ENCODE data around the gene ANKFY1. TPM values are rescaled to one million over a fixed set of nuclear protein-coding genes. Genes with fewer than 3 reads are reported as not detected.
A peak's percentile ranks its signal among the peaks of the same experiment; 100 is the strongest.
"Not testable (repeated sequence)": the region's sequence is repeated elsewhere in the genome, so short reads cannot be mapped to it uniquely, and the experiment has no call there.

ANKFY1 gene
- total RNA-seq, 3 donors from 2014 or later: 36.3 to 44.2 (median 42.1) TPM

DNA sequence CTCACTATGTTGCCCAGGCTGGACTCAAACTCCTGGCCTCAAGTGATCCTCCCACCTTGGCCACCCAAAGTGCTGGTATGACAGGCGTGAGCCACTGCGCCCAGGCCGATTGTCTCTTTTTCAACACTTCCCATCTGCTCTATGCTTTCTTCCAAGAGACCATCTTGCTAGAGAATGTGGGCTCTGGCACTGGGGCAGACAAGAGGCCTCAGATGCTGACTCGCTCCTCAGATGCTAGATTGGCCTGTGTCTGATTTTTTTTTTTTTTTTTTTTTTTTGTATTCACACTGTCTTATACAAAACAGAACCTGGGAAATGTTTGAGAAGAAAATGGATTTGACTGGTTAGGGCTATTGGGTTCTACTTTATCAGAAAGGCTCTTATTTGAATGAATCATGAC is 62.6 kb downstream of the ANKFY1 start:
- no peaks in the 10 kb centered on the region for H3K27me3 ChIP-seq
- intact Hi-C loops (cut with DNase I; ENCODE audit: low total_unique reads): no loop called here
- no peak for DNase-seq (ENCODE audit: low spot score in 2 of 2)
- H3K27ac ChIP-seq: no peak overlapping the region
- TF ChIP-seq POLR2A (IDR thresholded peaks at IDR 0.05) (no peak), POLR2AphosphoS5 (IDR thresholded peaks at IDR 0.05) (no peak)
- TF ChIP-seq, protein P1, sequence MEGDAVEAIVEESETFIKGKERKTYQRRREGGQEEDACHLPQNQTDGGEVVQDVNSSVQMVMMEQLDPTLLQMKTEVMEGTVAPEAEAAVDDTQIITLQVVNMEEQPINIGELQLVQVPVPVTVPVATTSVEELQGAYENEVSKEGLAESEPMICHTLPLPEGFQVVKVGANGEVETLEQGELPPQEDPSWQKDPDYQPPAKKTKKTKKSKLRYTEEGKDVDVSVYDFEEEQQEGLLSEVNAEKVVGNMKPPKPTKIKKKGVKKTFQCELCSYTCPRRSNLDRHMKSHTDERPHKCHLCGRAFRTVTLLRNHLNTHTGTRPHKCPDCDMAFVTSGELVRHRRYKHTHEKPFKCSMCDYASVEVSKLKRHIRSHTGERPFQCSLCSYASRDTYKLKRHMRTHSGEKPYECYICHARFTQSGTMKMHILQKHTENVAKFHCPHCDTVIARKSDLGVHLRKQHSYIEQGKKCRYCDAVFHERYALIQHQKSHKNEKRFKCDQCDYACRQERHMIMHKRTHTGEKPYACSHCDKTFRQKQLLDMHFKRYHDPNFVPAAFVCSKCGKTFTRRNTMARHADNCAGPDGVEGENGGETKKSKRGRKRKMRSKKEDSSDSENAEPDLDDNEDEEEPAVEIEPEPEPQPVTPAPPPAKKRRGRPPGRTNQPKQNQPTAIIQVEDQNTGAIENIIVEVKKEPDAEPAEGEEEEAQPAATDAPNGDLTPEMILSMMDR (IDR thresholded peaks at IDR 0.05): no peak
- H3K9me3 ChIP-seq: no peaks in the 10 kb centered on the region
- no peaks in the 10 kb centered on the region for H3K36me3 ChIP-seq
- H3K4me3 ChIP-seq: no peak overlapping the region
- no peaks in the 10 kb centered on the region for H3K4me1 ChIP-seq

DNA sequence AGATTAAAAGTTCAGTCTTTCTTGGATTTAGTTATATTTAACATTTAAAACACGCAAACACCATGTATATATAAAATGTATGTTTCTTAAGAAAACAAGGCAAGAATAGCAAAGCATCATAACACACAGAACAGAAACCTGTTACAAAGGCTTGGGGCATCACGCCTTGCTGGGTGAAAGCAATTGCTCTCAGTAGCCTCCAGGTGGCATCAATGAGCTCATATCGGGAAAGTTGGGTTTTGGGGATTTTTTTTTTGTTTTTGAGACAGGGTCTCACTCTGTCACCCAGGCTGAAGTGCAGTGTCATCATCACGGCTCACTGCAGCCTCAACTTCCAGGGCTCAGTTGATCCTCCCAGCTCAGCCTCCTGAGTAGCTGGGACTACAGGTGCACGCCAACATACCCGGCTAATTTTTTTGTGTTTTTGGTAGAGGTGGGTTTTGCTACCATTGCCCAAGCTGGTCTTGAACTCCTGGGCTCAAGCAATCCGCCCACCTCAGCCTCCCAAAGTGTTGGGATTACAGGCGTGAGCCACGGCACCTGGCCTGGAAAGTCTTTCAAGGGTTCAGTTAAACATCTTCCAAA is 63.9 kb downstream of the ANKFY1 start:
- Histone ChIP-seq H3K36me3 (no peaks in the 10 kb centered on the region), H3K4me1 (no peaks in the 10 kb centered on the region), H3K27ac (no peak overlapping the region), H3K27me3 (no peaks in the 10 kb centered on the region), H3K9me3 (no peaks in the 10 kb centered on the region), H3K4me3 (no peak overlapping the region)
- intact Hi-C loops (cut with DNase I; ENCODE audit: low total_unique reads): no loop called here
- DNase-seq (ENCODE audit: low spot score in 2 of 2): no peak
- TF ChIP-seq, protein P1 (IDR thresholded peaks at IDR 0.05): peak in 2 of 3 donors; percentile 55 to 56
- no peak for TF ChIP-seq POLR2A (IDR thresholded peaks at IDR 0.05)

DNA sequence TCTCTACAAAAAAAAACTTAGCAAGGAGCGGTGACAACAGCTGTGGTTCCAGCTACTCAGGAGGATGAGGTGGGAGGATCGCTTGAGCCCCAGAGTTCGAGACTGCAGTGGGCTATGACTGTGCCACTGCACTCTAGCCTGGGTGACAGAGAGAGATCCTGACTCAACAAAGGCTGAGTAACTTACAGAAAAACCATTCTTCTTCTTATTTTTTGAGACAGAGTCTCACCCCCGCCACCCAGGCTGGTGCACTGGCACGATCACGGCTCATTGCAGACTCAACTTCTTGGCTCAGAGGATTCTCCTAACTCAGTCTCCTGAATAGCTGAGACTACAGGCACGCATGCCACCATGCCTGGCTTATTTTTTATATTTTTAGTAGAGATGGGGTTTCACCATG is 64.8 kb downstream of the ANKFY1 start:
- intact Hi-C loops (cut with DNase I; ENCODE audit: low total_unique reads): no loop called here
- Histone ChIP-seq H3K9me3 (no peaks in the 10 kb centered on the region), H3K27ac (no peak overlapping the region), H3K4me1 (no peaks in the 10 kb centered on the region), H3K4me3 (no peak overlapping the region), H3K27me3 (no peaks in the 10 kb centered on the region), H3K36me3 (no peaks in the 10 kb centered on the region)
- DNase-seq (ENCODE audit: low spot score in 2 of 2): no peak
- TF ChIP-seq, protein P1 (IDR thresholded peaks at IDR 0.05): no peak
- no peak for TF ChIP-seq POLR2A (IDR thresholded peaks at IDR 0.05)
- no peak for TF ChIP-seq POLR2AphosphoS5 (IDR thresholded peaks at IDR 0.05)

DNA sequence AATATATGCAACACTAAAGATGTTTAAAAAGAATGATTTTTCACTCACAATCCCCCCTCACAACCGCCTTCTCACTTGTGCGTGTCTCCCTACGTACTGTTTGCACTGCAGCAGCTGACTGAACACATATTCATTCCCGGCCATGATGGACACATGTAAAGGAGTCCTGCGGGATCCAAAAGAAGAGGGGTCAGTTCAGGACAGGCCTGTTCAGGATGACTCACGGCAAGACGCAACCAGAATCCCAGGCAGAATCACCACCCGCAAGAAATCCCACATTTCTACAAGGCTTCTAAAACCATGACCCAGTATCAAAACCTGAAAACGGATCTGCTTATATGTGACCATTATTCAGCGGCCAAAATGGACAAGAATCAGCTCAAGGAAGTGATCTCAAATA is 68.5 kb downstream of the ANKFY1 start:
- Histone ChIP-seq H3K4me1 (no peaks in the 10 kb centered on the region), H3K36me3 (no peaks in the 10 kb centered on the region), H3K9me3 (no peaks in the 10 kb centered on the region), H3K27me3 (no peaks in the 10 kb centered on the region), H3K27ac (peak overlapping the region in 1 of 2 donors; percentile 15), H3K4me3 (no peak overlapping the region)
- DNase-seq (ENCODE audit: low spot score in 2 of 2): no peak
- intact Hi-C loops (cut with DNase I; ENCODE audit: low total_unique reads): no loop called here
- TF ChIP-seq POLR2AphosphoS5 (IDR thresholded peaks at IDR 0.05) (no peak), POLR2A (IDR thresholded peaks at IDR 0.05) (no peak)
- TF ChIP-seq, protein P1 (IDR thresholded peaks at IDR 0.05): no peak

DNA sequence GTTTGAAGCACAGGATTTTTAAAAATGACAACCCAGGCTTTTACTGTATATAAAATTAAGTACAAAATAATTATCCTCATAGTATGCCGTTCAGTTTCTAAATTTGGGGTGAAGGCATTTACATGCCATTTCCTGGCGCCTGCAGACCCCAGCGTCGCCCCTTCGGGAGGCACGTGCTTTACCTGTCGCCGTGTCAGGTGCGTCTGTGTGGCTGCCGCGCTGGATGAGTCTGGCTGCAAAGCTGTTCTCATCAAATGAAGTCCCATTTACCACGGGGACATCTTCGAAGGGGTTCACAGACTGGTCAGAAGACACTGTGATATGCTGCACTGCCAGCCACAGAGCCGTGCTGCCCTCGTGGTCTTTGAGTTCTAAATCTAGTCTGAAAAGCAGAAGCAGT is 69.0 kb downstream of the ANKFY1 start:
- Histone ChIP-seq H3K9me3 (no peaks in the 10 kb centered on the region), H3K36me3 (no peaks in the 10 kb centered on the region), H3K27ac (no peak overlapping the region), H3K4me3 (no peak overlapping the region), H3K27me3 (no peaks in the 10 kb centered on the region), H3K4me1 (no peaks in the 10 kb centered on the region)
- intact Hi-C loops (cut with DNase I; ENCODE audit: low total_unique reads): no loop called here
- TF ChIP-seq POLR2A (IDR thresholded peaks at IDR 0.05) (no peak), POLR2AphosphoS5 (IDR thresholded peaks at IDR 0.05) (no peak)
- TF ChIP-seq, protein P1 (IDR thresholded peaks at IDR 0.05): no peak
- DNase-seq (ENCODE audit: low spot score in 2 of 2): no peak

DNA sequence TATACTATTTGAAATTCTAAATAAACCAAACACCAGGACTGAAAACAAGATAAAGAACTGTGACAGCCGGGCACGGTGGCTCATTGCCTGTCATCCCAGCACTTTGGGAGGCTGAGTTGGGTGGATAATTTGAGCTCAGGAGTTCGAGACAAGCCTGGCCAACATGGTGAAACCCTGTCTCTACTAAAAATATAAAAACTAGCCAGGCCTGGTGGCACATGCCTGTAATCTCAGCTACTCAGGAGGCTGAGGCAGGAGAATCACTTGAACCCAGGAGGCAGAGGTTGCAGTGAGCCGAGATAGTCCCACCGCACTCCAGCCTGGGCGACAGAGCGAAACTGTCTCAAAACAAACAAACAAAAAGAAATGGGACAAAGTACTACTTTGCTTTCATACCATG is 73.0 kb downstream of the ANKFY1 start:
- H3K36me3 ChIP-seq; H3K27me3 ChIP-seq; DNase-seq (ENCODE audit: low spot score in 2 of 2); intact Hi-C loops (cut with DNase I; ENCODE audit: low total_unique reads); H3K4me1 ChIP-seq; H3K9me3 ChIP-seq; H3K4me3 ChIP-seq: not testable (repeated sequence)
- H3K27ac ChIP-seq: peak overlapping the region; percentile 13 to 19
